M059J (cell line): ENCODE measurements around the gene SRGAP2C. TPM values are rescaled to one million over a fixed set of nuclear protein-coding genes. Genes with fewer than 3 reads are reported as not detected.
"Not testable (repeated sequence)": the region's sequence is repeated elsewhere in the genome, so short reads cannot be mapped to it uniquely, and the experiment has no call there.

ENCODE experiments used
- DNase-seq: peaks from one replicate; pipeline ENCODE4 v3.0.0-alpha.2; 2012; ENCODE audit warnings: low read depth
- total RNA-seq: library from RNA; depleted of rRNA; stranded (reverse); fragments of >200 nt; shearing (Covaris generic); gene quantifications from 2 replicates; pipeline ENCODE4 v1.2.3, GENCODE V29; 2014

SRGAP2C gene
- total RNA-seq, 1 experiment from 2014 or later = 30.3 TPM

GRCh38 chr1:121337958-121338357, 153.2 kb downstream of the SRGAP2C start:
- not testable (repeated sequence) for DNase-seq

- not testable (repeated sequence) for DNase-seq
These were observed 154.8 kb downstream of the SRGAP2C start for GRCh38 chr1:121339611-121340010.

- peak; percentile 82 for DNase-seq
These were observed 158.6 kb downstream of the SRGAP2C start for GRCh38 chr1:121343311-121343906.

- not testable (repeated sequence) for DNase-seq
These were observed 159.6 kb downstream of the SRGAP2C start for GRCh38 chr1:121344355-121344754.

GRCh38 chr1:121346654-121347053, 161.9 kb downstream of the SRGAP2C start:
- DNase-seq = peak; percentile 25

GRCh38 chr1:121347476-121347875, 162.7 kb downstream of the SRGAP2C start:
- DNase-seq = peak; percentile 14

GRCh38 chr1:121348115-121348514, 163.3 kb downstream of the SRGAP2C start:
- DNase-seq = not testable (repeated sequence)

- DNase-seq = not testable (repeated sequence)
These were observed 164.7 kb downstream of the SRGAP2C start for GRCh38 chr1:121349332-121349967.

- not testable (repeated sequence) for DNase-seq
These were observed 171.1 kb downstream of the SRGAP2C start for GRCh38 chr1:121355711-121356420.

GRCh38 chr1:121356819-121357218, 172.0 kb downstream of the SRGAP2C start:
- not testable (repeated sequence) for DNase-seq

- DNase-seq = not testable (repeated sequence)
These were observed 175.8 kb downstream of the SRGAP2C start for GRCh38 chr1:121360531-121360930.

GRCh38 chr1:121361451-121362233, 176.9 kb downstream of the SRGAP2C start:
- DNase-seq = not testable (repeated sequence)

GRCh38 chr1:121362234-121362883, 177.6 kb downstream of the SRGAP2C start:
- DNase-seq = not testable (repeated sequence)

GRCh38 chr1:121365316-121365715, 180.5 kb downstream of the SRGAP2C start:
- not testable (repeated sequence) for DNase-seq

- DNase-seq = not testable (repeated sequence)
These were observed 180.9 kb downstream of the SRGAP2C start for GRCh38 chr1:121365723-121366122.

GRCh38 chr1:121366171-121366570, 181.4 kb downstream of the SRGAP2C start:
- not testable (repeated sequence) for DNase-seq

- DNase-seq = not testable (repeated sequence)
These were observed 184.1 kb downstream of the SRGAP2C start for GRCh38 chr1:121368910-121369309.

- not testable (repeated sequence) for DNase-seq
These were observed 185.2 kb downstream of the SRGAP2C start for GRCh38 chr1:121369959-121370358.

- DNase-seq = peak; percentile 46
These were observed 190.1 kb downstream of the SRGAP2C start for GRCh38 chr1:121374851-121375367.

- not testable (repeated sequence) for DNase-seq
These were observed 192.2 kb downstream of the SRGAP2C start for GRCh38 chr1:121376986-121377385.

- DNase-seq = not testable (repeated sequence)
These were observed 194.0 kb downstream of the SRGAP2C start for GRCh38 chr1:121378757-121379156.
